ENCODE results near the gene FLT1.

Gene FLT1

DNA sequence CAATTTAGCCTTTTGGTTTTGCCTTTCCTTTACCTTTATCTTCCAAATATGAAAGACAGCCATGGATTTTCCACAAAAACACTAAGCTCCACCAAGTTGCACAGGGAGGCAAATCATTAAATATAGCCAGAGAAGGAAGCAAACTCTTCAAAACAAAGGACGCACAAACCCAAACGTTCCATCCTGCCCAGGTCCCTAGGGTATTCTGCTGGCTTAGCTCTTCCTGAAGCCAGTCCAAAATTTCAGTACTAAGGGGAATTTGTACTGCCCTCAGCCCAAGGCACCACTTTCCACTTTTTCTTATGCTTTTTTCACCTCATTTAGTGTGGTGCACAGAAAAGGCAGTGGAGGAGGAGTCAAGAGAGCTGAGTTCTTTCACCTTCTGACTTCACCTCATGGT, 169.9 kb downstream of the FLT1 start:
- Histone ChIP-seq H3K79me2 (ENCODE audit: insufficient read depth, low read depth) (no peaks in the 10 kb centered on the region), H3K4me1 (ENCODE audit: low read depth, poor library complexity, severe bottlenecking) (no peaks in the 10 kb centered on the region), H3K36me3 (ENCODE audit: insufficient read depth) (no peaks in the 10 kb centered on the region), H3K9ac (no peak overlapping the region), H3K4me3 (IDR thresholded peaks at IDR 0.05; ENCODE audit: insufficient read depth, low read depth, low read length) (no peak overlapping the region), H3K4me2 (no peak overlapping the region), H3K27ac (no peak overlapping the region), H3K27me3 (ENCODE audit: insufficient read depth, low read depth) (no peaks in the 10 kb centered on the region), H2AFZ (ENCODE audit: low read depth) (no peak overlapping the region), H4K20me1 (ENCODE audit: insufficient read depth) (no peaks in the 10 kb centered on the region)
- TF ChIP-seq, protein P1, sequence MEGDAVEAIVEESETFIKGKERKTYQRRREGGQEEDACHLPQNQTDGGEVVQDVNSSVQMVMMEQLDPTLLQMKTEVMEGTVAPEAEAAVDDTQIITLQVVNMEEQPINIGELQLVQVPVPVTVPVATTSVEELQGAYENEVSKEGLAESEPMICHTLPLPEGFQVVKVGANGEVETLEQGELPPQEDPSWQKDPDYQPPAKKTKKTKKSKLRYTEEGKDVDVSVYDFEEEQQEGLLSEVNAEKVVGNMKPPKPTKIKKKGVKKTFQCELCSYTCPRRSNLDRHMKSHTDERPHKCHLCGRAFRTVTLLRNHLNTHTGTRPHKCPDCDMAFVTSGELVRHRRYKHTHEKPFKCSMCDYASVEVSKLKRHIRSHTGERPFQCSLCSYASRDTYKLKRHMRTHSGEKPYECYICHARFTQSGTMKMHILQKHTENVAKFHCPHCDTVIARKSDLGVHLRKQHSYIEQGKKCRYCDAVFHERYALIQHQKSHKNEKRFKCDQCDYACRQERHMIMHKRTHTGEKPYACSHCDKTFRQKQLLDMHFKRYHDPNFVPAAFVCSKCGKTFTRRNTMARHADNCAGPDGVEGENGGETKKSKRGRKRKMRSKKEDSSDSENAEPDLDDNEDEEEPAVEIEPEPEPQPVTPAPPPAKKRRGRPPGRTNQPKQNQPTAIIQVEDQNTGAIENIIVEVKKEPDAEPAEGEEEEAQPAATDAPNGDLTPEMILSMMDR (conservative IDR thresholded peaks at IDR 0.05; ENCODE audit: low read depth, low read length): no peak

DNA sequence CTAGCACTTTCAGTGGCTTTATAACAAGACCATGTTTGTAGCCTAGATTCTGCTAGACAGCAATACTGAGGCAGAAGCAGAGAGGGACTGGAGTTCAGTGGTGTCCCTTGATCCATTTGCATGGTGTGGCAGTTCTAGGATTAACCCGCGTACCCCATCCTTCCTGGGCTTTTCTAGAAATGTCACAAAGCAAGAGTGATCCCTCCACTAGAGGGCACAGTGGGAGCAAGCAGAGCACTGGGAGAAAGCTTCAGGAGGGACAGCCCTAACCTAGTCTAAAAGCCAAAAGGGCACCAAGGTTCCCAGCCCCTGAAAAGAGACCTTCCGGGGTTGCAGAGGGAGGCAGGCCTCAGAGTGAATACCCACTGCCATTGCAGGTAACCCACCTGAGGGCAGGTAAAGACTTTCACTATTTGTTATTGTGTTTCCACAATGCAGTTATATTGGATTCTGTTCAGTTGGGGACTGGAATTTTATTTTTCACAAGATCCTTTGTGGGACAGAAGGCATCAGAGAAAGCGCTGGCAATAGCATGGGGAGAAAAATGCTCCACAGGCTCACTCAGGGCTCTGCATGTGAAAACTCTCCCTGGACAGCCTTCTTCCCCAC, 170.6 kb downstream of the FLT1 start:
- H2AFZ ChIP-seq (ENCODE audit: low read depth): no peak overlapping the region
- H3K4me1 ChIP-seq (ENCODE audit: low read depth, poor library complexity, severe bottlenecking): no peaks in the 10 kb centered on the region
- H3K27ac ChIP-seq: no peak overlapping the region
- H3K4me2 ChIP-seq: no peak overlapping the region
- H3K4me3 ChIP-seq (IDR thresholded peaks at IDR 0.05; ENCODE audit: insufficient read depth, low read depth, low read length): no peak overlapping the region
- no peak overlapping the region for H3K9ac ChIP-seq
- TF ChIP-seq, protein P1 (conservative IDR thresholded peaks at IDR 0.05; ENCODE audit: low read depth, low read length): peak; percentile 69
- H3K27me3 ChIP-seq (ENCODE audit: insufficient read depth, low read depth): no peaks in the 10 kb centered on the region
- H3K36me3 ChIP-seq (ENCODE audit: insufficient read depth): no peaks in the 10 kb centered on the region
- H3K79me2 ChIP-seq (ENCODE audit: insufficient read depth, low read depth): no peaks in the 10 kb centered on the region
- H4K20me1 ChIP-seq (ENCODE audit: insufficient read depth): no peaks in the 10 kb centered on the region

DNA sequence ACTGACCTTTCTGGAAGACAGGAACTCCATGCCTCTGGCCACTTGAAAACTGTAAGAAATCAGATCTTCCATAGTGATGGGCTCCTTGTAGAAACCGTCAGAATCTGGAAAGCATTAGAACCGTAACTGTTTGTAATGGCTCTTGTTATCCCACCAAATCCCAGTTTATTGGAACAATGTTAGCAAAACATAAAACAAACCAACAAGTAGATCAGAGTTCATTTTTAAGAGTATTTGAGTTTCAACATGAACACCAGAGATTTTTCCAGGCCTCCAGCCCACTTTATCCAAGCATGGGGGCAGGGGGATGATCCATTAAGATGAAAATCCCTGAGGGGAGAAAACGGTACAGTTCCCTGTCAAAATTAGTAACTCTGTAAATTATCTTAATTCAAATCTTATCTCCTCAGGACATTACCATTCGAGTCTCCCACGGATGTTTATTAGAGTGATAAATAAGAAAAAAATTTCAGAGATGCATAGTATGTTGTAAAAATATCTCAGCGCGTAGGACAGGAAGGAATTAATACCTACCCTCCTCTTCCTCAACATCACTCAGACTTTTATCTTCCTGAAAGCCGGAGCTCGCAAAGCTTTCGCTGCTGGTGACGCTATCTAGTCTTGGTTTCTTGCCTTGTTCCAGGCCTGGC, 172.5 kb downstream of the FLT1 start:
- Histone ChIP-seq H3K27ac (no peak overlapping the region), H3K4me3 (IDR thresholded peaks at IDR 0.05; ENCODE audit: insufficient read depth, low read depth, low read length) (no peak overlapping the region), H3K79me2 (ENCODE audit: insufficient read depth, low read depth) (no peaks in the 10 kb centered on the region), H3K27me3 (ENCODE audit: insufficient read depth, low read depth) (no peaks in the 10 kb centered on the region), H3K9ac (no peak overlapping the region), H2AFZ (ENCODE audit: low read depth) (no peak overlapping the region), H3K4me1 (ENCODE audit: low read depth, poor library complexity, severe bottlenecking) (no peaks in the 10 kb centered on the region), H4K20me1 (ENCODE audit: insufficient read depth) (no peaks in the 10 kb centered on the region), H3K4me2 (no peak overlapping the region), H3K36me3 (ENCODE audit: insufficient read depth) (no peaks in the 10 kb centered on the region)
- TF ChIP-seq, protein P1 (conservative IDR thresholded peaks at IDR 0.05; ENCODE audit: low read depth, low read length): no peak

DNA sequence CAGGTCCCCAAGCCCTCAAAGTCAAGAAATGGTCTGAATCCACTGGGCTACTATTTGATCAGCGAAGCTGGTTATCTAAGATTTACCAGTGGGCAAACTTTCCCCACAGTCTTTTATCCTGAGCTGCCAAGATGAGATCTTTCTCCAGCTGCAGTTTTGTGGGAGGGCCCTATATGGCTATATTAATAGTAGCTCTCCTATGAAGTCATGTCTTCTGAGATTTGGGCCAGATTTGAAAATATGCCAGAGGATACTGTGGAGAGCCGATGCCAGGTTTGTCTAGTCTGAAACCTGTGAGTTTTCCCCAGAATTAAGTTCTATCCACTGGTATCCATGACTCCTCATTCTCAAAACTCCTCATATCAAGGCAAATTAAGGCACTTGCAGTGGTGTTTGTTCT, 173.2 kb downstream of the FLT1 start:
- Histone ChIP-seq H3K4me3 (IDR thresholded peaks at IDR 0.05; ENCODE audit: insufficient read depth, low read depth, low read length) (no peak overlapping the region), H3K27ac (no peak overlapping the region), H3K36me3 (ENCODE audit: insufficient read depth) (no peaks in the 10 kb centered on the region), H3K79me2 (ENCODE audit: insufficient read depth, low read depth) (no peaks in the 10 kb centered on the region), H3K4me2 (no peak overlapping the region), H4K20me1 (ENCODE audit: insufficient read depth) (no peaks in the 10 kb centered on the region), H2AFZ (ENCODE audit: low read depth) (no peak overlapping the region), H3K4me1 (ENCODE audit: low read depth, poor library complexity, severe bottlenecking) (no peaks in the 10 kb centered on the region), H3K9ac (no peak overlapping the region), H3K27me3 (ENCODE audit: insufficient read depth, low read depth) (no peaks in the 10 kb centered on the region)
- TF ChIP-seq, protein P1 (conservative IDR thresholded peaks at IDR 0.05; ENCODE audit: low read depth, low read length): no peak
